ENCODE results near the gene OPRM1. TPM values are rescaled to one million over a fixed set of nuclear protein-coding genes. Genes with fewer than 3 reads are reported as not detected.

Gene OPRM1
- total RNA-seq, 1 donor from 2014 or later: not detected

GRCh38 chr6:154156135-154156896, 117.3 kb downstream of the OPRM1 start:
- no peak overlapping the region for H3K27ac Mint-ChIP-seq (ENCODE audit: unreplicated experiment)
- Histone ChIP-seq H3K36me3 (ENCODE audit: insufficient read depth, low read length) (no peaks in the 10 kb centered on the region), H4K20me1 (ENCODE audit: insufficient read depth, low read length) (no peaks in the 10 kb centered on the region), H3K27me3 (ENCODE audit: insufficient read depth, low read length) (no peaks in the 10 kb centered on the region), H3K4me3 (ENCODE audit: insufficient read depth, low read depth, low read length) (no peak overlapping the region), H3K4me2 (ENCODE audit: low read length) (no peak overlapping the region), H3K79me2 (ENCODE audit: insufficient read depth, low read length) (no peaks in the 10 kb centered on the region), H3K9me3 (ENCODE audit: insufficient read depth, low read depth, low read length) (no peaks in the 10 kb centered on the region), H3K27ac (ENCODE audit: low read depth, low read length) (no peak overlapping the region), H3K9ac (ENCODE audit: low read length) (no peak overlapping the region), H2AFZ (ENCODE audit: low read depth, low read length) (no peak overlapping the region), H3K4me1 (ENCODE audit: insufficient read depth, low read length) (no peaks in the 10 kb centered on the region)
- H3K9me3 Mint-ChIP-seq (ENCODE audit: unreplicated experiment): no peaks in the 10 kb centered on the region
- H3K4me1 Mint-ChIP-seq (ENCODE audit: low read depth, unreplicated experiment): no peaks in the 10 kb centered on the region
- FAIRE-seq (no peak), DNase-seq (ENCODE audit: low read depth) (peak; percentile 12)
- H3K4me3 Mint-ChIP-seq (ENCODE audit: unreplicated experiment): no peak overlapping the region
- H3K27me3 Mint-ChIP-seq (ENCODE audit: low read depth, unreplicated experiment): no peaks in the 10 kb centered on the region
- no peaks in the 10 kb centered on the region for H3K36me3 Mint-ChIP-seq (ENCODE audit: low read depth, unreplicated experiment)
- TF ChIP-seq CTCF (IDR thresholded peaks at IDR 0.05; ENCODE audit: insufficient read depth, low read depth, low read length): peak; percentile 78
- TF ChIP-seq EZH2 (IDR thresholded peaks at IDR 0.05; ENCODE audit: insufficient read depth, low read length): no peak

GRCh38 chr6:154157082-154157481, 118.0 kb downstream of the OPRM1 start:
- Histone ChIP-seq H4K20me1 (ENCODE audit: insufficient read depth, low read length) (no peaks in the 10 kb centered on the region), H3K27me3 (ENCODE audit: insufficient read depth, low read length) (no peaks in the 10 kb centered on the region), H3K79me2 (ENCODE audit: insufficient read depth, low read length) (no peaks in the 10 kb centered on the region), H3K4me3 (ENCODE audit: insufficient read depth, low read depth, low read length) (no peak overlapping the region), H2AFZ (ENCODE audit: low read depth, low read length) (no peak overlapping the region), H3K4me1 (ENCODE audit: insufficient read depth, low read length) (no peaks in the 10 kb centered on the region), H3K9me3 (ENCODE audit: insufficient read depth, low read depth, low read length) (no peaks in the 10 kb centered on the region), H3K27ac (ENCODE audit: low read depth, low read length) (no peak overlapping the region), H3K4me2 (ENCODE audit: low read length) (no peak overlapping the region), H3K36me3 (ENCODE audit: insufficient read depth, low read length) (no peaks in the 10 kb centered on the region), H3K9ac (ENCODE audit: low read length) (no peak overlapping the region)
- FAIRE-seq (no peak), DNase-seq (ENCODE audit: low read depth) (no peak)
- no peaks in the 10 kb centered on the region for H3K4me1 Mint-ChIP-seq (ENCODE audit: low read depth, unreplicated experiment)
- no peak overlapping the region for H3K4me3 Mint-ChIP-seq (ENCODE audit: unreplicated experiment)
- TF ChIP-seq EZH2 (IDR thresholded peaks at IDR 0.05; ENCODE audit: insufficient read depth, low read length) (no peak), CTCF (IDR thresholded peaks at IDR 0.05; ENCODE audit: insufficient read depth, low read depth, low read length) (no peak)
- H3K27ac Mint-ChIP-seq (ENCODE audit: unreplicated experiment): no peak overlapping the region
- no peaks in the 10 kb centered on the region for H3K9me3 Mint-ChIP-seq (ENCODE audit: unreplicated experiment)
- no peaks in the 10 kb centered on the region for H3K27me3 Mint-ChIP-seq (ENCODE audit: low read depth, unreplicated experiment)
- H3K36me3 Mint-ChIP-seq (ENCODE audit: low read depth, unreplicated experiment): no peaks in the 10 kb centered on the region

GRCh38 chr6:154157706-154158105, 118.7 kb downstream of the OPRM1 start:
- Histone ChIP-seq H3K4me1 (ENCODE audit: insufficient read depth, low read length) (no peaks in the 10 kb centered on the region), H3K4me3 (ENCODE audit: insufficient read depth, low read depth, low read length) (no peak overlapping the region), H3K27me3 (ENCODE audit: insufficient read depth, low read length) (no peaks in the 10 kb centered on the region), H3K9me3 (ENCODE audit: insufficient read depth, low read depth, low read length) (no peaks in the 10 kb centered on the region), H3K79me2 (ENCODE audit: insufficient read depth, low read length) (no peaks in the 10 kb centered on the region), H3K36me3 (ENCODE audit: insufficient read depth, low read length) (no peaks in the 10 kb centered on the region), H3K9ac (ENCODE audit: low read length) (no peak overlapping the region), H4K20me1 (ENCODE audit: insufficient read depth, low read length) (no peaks in the 10 kb centered on the region), H3K27ac (ENCODE audit: low read depth, low read length) (no peak overlapping the region), H2AFZ (ENCODE audit: low read depth, low read length) (no peak overlapping the region), H3K4me2 (ENCODE audit: low read length) (no peak overlapping the region)
- TF ChIP-seq EZH2 (IDR thresholded peaks at IDR 0.05; ENCODE audit: insufficient read depth, low read length) (no peak), CTCF (IDR thresholded peaks at IDR 0.05; ENCODE audit: insufficient read depth, low read depth, low read length) (no peak)
- DNase-seq (ENCODE audit: low read depth) (no peak), FAIRE-seq (no peak)
- Mint-ChIP-seq H3K27me3 (ENCODE audit: low read depth, unreplicated experiment) (no peaks in the 10 kb centered on the region), H3K4me1 (ENCODE audit: low read depth, unreplicated experiment) (no peaks in the 10 kb centered on the region), H3K9me3 (ENCODE audit: unreplicated experiment) (no peaks in the 10 kb centered on the region), H3K36me3 (ENCODE audit: low read depth, unreplicated experiment) (no peaks in the 10 kb centered on the region), H3K4me3 (ENCODE audit: unreplicated experiment) (no peak overlapping the region), H3K27ac (ENCODE audit: unreplicated experiment) (no peak overlapping the region)
